Ascending aorta (tissue), 2 donors: ENCODE data around the gene LNPEP. TPM values are rescaled to one million over a fixed set of nuclear protein-coding genes. Genes with fewer than 3 reads are reported as not detected.

Experiments used
- DNase-seq, 2 donors: peaks; one replicate each; pipeline ENCODE4 v3.0.0-alpha.2; 2019; ENCODE audit warnings: low spot score in 2 of 2
- H3K27ac ChIP-seq, 2 donors: fragments of 200-600 bp; sonication (generic); one replicate each; pipeline ENCODE4 v1.5.1; 2016 to 2017; ENCODE audit warnings: mild to moderate bottlenecking in 1 of 2
- H3K27me3 ChIP-seq: fragments of 200-600 bp; sonication (generic); one replicate; pipeline ENCODE4 v1.5.1; 2017
- H3K36me3 ChIP-seq, 2 donors: fragments of 200-600 bp; sonication (generic); one replicate each; pipeline ENCODE4 v1.5.1; 2016
- H3K4me1 ChIP-seq, 2 donors: fragments of 200-600 bp; sonication (generic); one replicate each; pipeline ENCODE4 v1.5.1; 2016 to 2017; ENCODE audit warnings: mild to moderate bottlenecking in 1 of 2
- H3K4me3 ChIP-seq, 2 donors: fragments of 200-600 bp; sonication (generic); one replicate each; pipeline ENCODE4 v1.5.1; 2016 to 2017; ENCODE audit warnings: mild to moderate bottlenecking in 1 of 2
- H3K9me3 ChIP-seq, 2 donors: fragments of 200-600 bp; sonication (generic); one replicate each; pipeline ENCODE4 v1.5.1; 2016
- intact Hi-C: fragments of 100-400 bp; cut with DNase I; formaldehyde crosslinking; loops from one replicate; pipeline ENCODE4 v1.15.1; 2023
- total RNA-seq: library from RNA; depleted of rRNA; stranded (reverse); fragments of >200 nt; gene quantifications from one replicate; pipeline ENCODE4 v1.1.0, GENCODE V29; 2016
- TF ChIP-seq, protein P1 (sequence below), 3 experiments: fragments of 200-600 bp in 2 of 3; fragments of 450-650 bp in 1 of 3; sonication (generic) in 2 of 3; IDR thresholded peaks; one replicate each; pipeline ENCODE4 v1.5.1; 2016 to 2019; ENCODE audit warnings: antibody characterized with exemption in 3 of 3, mild to moderate bottlenecking in 1 of 3, moderate library complexity in 1 of 3

Gene LNPEP
- 35.3 TPM for total RNA-seq

DNA sequence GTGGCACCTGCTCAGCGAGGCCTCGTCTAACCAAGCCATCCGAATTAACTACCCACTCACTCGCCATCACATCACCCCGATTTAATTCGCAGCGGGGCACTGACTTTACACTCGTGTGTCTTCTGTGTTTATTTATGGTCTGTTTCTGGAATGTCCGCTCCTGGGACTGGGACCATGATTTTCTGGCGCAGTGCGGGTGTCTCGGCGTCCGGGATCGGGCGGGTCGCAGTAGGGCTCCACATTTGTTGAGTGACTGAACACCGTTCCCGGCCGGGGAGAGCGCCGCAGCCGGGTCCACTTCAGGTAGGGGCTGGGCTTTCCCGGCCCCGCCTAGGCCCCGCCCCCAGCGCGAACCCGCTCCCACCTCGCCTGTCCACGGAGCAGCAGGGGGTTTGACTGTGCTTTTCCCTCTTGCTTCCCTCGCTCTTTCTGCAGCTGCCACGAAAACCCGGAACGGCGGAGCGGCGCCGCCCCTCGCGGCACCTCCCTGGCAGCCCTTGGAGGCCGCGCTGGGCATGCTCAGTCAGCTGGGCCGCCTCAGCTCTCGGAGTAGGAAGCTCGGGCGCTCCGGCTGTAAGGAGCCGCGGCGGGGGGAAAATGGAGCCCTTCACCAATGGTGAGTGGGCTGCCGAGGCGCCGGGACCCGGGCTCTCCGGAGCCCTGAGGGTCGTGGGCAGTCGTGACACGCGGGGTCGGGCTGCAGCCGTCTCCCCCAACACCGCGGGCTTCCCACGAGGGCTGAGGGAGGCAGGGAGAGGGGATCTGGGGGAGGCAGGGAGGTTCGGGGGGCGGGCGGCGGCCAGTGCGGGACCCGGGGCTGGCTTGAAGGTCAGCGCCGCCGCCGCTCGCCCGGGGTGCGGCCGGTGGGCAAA lies at the start of gene LNPEP:
LNPEP (plus strand) TSS at position 522 of the 872 bp plus-strand sequence; CDS start at position 598, 76 bp downstream.
- Histone ChIP-seq H3K4me3 (peak within 1 kb of the TSS; percentile 90 to 95), H3K27me3 (no peaks in the 10 kb centered on the region), H3K36me3 (no peaks in the 10 kb centered on the region), H3K9me3 (no peaks in the 10 kb centered on the region), H3K4me1 (peaks cover 4 to 13% of the 10 kb centered on the region in 2 donors), H3K27ac (peak within 1 kb of the TSS; percentile 92 to 94)
- peak; percentile 92 to 98 for DNase-seq
- intact Hi-C loops: loop anchor here (1.0 to 10.0 kb wide), 7 partner anchors 128 to 1993 kb away; partner anchors contain the start of genes CAST, CHD1, ERAP1 and RFESD
- TF ChIP-seq, protein P1, sequence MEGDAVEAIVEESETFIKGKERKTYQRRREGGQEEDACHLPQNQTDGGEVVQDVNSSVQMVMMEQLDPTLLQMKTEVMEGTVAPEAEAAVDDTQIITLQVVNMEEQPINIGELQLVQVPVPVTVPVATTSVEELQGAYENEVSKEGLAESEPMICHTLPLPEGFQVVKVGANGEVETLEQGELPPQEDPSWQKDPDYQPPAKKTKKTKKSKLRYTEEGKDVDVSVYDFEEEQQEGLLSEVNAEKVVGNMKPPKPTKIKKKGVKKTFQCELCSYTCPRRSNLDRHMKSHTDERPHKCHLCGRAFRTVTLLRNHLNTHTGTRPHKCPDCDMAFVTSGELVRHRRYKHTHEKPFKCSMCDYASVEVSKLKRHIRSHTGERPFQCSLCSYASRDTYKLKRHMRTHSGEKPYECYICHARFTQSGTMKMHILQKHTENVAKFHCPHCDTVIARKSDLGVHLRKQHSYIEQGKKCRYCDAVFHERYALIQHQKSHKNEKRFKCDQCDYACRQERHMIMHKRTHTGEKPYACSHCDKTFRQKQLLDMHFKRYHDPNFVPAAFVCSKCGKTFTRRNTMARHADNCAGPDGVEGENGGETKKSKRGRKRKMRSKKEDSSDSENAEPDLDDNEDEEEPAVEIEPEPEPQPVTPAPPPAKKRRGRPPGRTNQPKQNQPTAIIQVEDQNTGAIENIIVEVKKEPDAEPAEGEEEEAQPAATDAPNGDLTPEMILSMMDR (IDR thresholded peaks at IDR 0.05): peak in 1 of 3 experiments; percentile 11

GRCh38 chr5:96893342-96893741 lies 42.5 kb upstream of the LNPEP start:
- DNase-seq: no peak
- intact Hi-C loops: no loop called here
- Histone ChIP-seq H3K27ac (no peak overlapping the region), H3K4me1 (no peaks in the 10 kb centered on the region), H3K9me3 (no peaks in the 10 kb centered on the region), H3K4me3 (no peak overlapping the region), H3K27me3 (no peaks in the 10 kb centered on the region), H3K36me3 (peaks cover 0 to 5% of the 10 kb centered on the region in 2 donors)
- TF ChIP-seq, protein P1 (IDR thresholded peaks at IDR 0.05): no peak

GRCh38 chr5:96896276-96896675 lies 39.6 kb upstream of the LNPEP start:
- no peaks in the 10 kb centered on the region for H3K27me3 ChIP-seq
- intact Hi-C loops: no loop called here
- TF ChIP-seq, protein P1 (IDR thresholded peaks at IDR 0.05): no peak
- peaks cover 0 to 2% of the 10 kb centered on the region in 2 donors for H3K36me3 ChIP-seq
- H3K4me3 ChIP-seq: no peak overlapping the region
- no peaks in the 10 kb centered on the region for H3K9me3 ChIP-seq
- H3K4me1 ChIP-seq: no peaks in the 10 kb centered on the region
- no peak overlapping the region for H3K27ac ChIP-seq
- DNase-seq: no peak

DNA sequence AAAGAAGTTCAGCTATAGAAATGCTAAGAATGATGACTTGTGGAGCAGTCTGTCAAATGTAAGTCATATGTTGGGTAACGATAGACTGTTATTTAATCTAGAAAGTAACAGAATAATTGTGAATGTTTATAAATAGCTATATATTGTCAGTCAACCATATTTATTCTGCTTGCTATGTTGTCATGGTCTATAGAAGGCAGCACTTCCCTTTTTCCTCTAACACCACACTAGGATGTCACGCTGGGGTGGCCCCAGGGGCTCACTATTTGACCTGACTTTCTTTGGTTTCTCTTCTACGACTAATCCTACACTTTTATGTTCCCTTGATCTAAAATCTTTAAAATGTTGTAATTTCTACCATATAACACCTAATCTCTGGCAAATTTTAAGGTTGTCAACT lies 39.1 kb upstream of the LNPEP start:
- no peak for DNase-seq
- Histone ChIP-seq H3K4me1 (no peaks in the 10 kb centered on the region), H3K27ac (no peak overlapping the region), H3K4me3 (no peak overlapping the region), H3K27me3 (no peaks in the 10 kb centered on the region), H3K9me3 (no peaks in the 10 kb centered on the region), H3K36me3 (peaks cover 0 to 2% of the 10 kb centered on the region in 2 donors)
- TF ChIP-seq, protein P1 (IDR thresholded peaks at IDR 0.05): no peak
- intact Hi-C loops: no loop called here

DNA sequence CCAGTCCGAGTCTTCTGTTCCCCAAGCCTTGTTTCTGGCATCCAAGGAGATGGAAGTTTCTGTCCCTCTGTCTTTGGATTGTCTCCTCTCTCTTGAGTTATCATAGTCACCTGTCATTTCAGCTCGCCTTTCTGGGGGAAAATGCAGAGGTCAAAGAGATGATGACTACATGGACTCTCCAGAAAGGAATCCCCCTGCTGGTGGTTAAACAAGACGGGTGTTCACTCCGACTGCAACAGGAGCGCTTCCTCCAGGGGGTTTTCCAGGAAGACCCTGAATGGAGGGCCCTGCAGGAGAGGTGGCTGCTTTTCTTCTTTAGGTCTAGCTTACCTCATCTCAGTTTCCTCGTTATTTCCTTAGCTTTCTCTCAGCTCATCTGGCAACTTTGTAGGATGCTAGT lies 34.5 kb upstream of the LNPEP start:
- intact Hi-C loops: no loop called here
- Histone ChIP-seq H3K4me1 (no peaks in the 10 kb centered on the region), H3K27ac (no peak overlapping the region), H3K4me3 (no peak overlapping the region), H3K36me3 (no peaks in the 10 kb centered on the region), H3K27me3 (no peaks in the 10 kb centered on the region), H3K9me3 (no peaks in the 10 kb centered on the region)
- DNase-seq: no peak
- TF ChIP-seq, protein P1 (IDR thresholded peaks at IDR 0.05): no peak
